WTC11 (cell line): ENCODE measurements around the gene R3HDM1. TPM values are rescaled to one million over a fixed set of nuclear protein-coding genes. Genes with fewer than 3 reads are reported as not detected.
"Not testable (repeated sequence)": the region's sequence is repeated elsewhere in the genome, so short reads cannot be mapped to it uniquely, and the experiment has no call there.

Experiments used
- ATAC-seq: fragments of 200-7000 bp; cut with Tn5 transposase; 2 replicates; pipeline ENCODE4 v1.10.0; 2021; ENCODE audit warnings: mild to moderate bottlenecking, moderate library complexity
- CTCF ChIA-PET: fragments of 300-600 bp; sonication (Branson Sonifier 250); formaldehyde crosslinking; loops from one replicate; lab custom pipeline; 2021; ENCODE audit warnings: antibody characterized with exemption; lab: Charles Lee
- POLR2A ChIA-PET: fragments of 350-600 bp; sonication (Branson Sonifier 250); formaldehyde crosslinking; loops from one replicate; lab custom pipeline; 2021; ENCODE audit warnings: antibody characterized with exemption; lab: Charles Lee
- DNase-seq: peaks from one replicate; pipeline ENCODE4 v3.0.0; 2021; ENCODE audit warnings: low spot score
- H3K27ac Mint-ChIP-seq: 2 replicates; pipeline ENCODE4 v1.8.0; 2021; ENCODE audit warnings: mixed read lengths
- H3K27me3 Mint-ChIP-seq: 2 replicates; pipeline ENCODE4 v1.8.0; 2021; ENCODE audit warnings: low read depth, mild to moderate bottlenecking, moderate library complexity, mixed read lengths
- H3K36me3 Mint-ChIP-seq: 2 replicates; pipeline ENCODE4 v1.8.0; 2021; ENCODE audit warnings: mixed read lengths
- H3K4me1 Mint-ChIP-seq: 2 replicates; pipeline ENCODE4 v1.8.0; 2022; ENCODE audit warnings: mixed read lengths
- H3K4me3 Mint-ChIP-seq: 2 replicates; pipeline ENCODE4 v1.8.0; 2021; ENCODE audit warnings: mild to moderate bottlenecking, moderate library complexity, mixed read lengths
- H3K9me3 Mint-ChIP-seq: 2 replicates; pipeline ENCODE4 v1.8.0; 2021; ENCODE audit warnings: mixed read lengths
- ATF1 ChIP-seq: sonication (generic); formaldehyde crosslinking; IDR thresholded peaks from 2 replicates; pipeline ENCODE4 v1.8.1; 2023; ENCODE audit warnings: mild to moderate bottlenecking, moderate library complexity, missing genetic modification reagents
- ATF2 ChIP-seq: sonication (generic); formaldehyde crosslinking; IDR thresholded peaks from 2 replicates; pipeline ENCODE4 v1.8.1; 2022; ENCODE audit warnings: low read depth, missing genetic modification reagents, borderline replicate concordance
- CBFB ChIP-seq: sonication (generic); formaldehyde crosslinking; IDR thresholded peaks from 2 replicates; pipeline ENCODE4 v1.8.1; 2022; ENCODE audit warnings: mild to moderate bottlenecking, low read depth, missing genetic modification reagents
- CREM ChIP-seq: sonication (generic); formaldehyde crosslinking; IDR thresholded peaks from 2 replicates; pipeline ENCODE4 v1.8.1; 2022; ENCODE audit warnings: mild to moderate bottlenecking, missing genetic modification reagents, moderate library complexity
- CTCF ChIP-seq: fragments of 200-600 bp; IDR thresholded peaks from 2 replicates; pipeline ENCODE4 v1.8.0; 2022; ENCODE audit warnings: antibody characterized with exemption
- E2F1 ChIP-seq: sonication (generic); formaldehyde crosslinking; IDR thresholded peaks from 2 replicates; pipeline ENCODE4 v1.8.0; 2022; ENCODE audit warnings: mild to moderate bottlenecking, missing genetic modification reagents
- EMX1 ChIP-seq: fragments of 250-450 bp; sonication (Bioruptor Pico); IDR thresholded peaks from 2 replicates; pipeline ENCODE4 v1.8.0; 2021; ENCODE audit warnings: mild to moderate bottlenecking
- GABPB1 ChIP-seq: sonication (generic); formaldehyde crosslinking; IDR thresholded peaks from 2 replicates; pipeline ENCODE4 v1.8.1; 2023; ENCODE audit warnings: mild to moderate bottlenecking, missing genetic modification reagents
- HMGA2 ChIP-seq: fragments of 250-450 bp; sonication (Bioruptor Pico); IDR thresholded peaks from 2 replicates; pipeline ENCODE4 v1.4.0; 2021; ENCODE audit warnings: mild to moderate bottlenecking, moderate library complexity
- JAZF1 ChIP-seq: fragments of 250-450 bp; sonication (Bioruptor Pico); IDR thresholded peaks from 2 replicates; pipeline ENCODE4 v1.9.0; 2021; ENCODE audit warnings: moderate library complexity, mild to moderate bottlenecking, inconsistent platforms
- KAT7 ChIP-seq: sonication (generic); formaldehyde crosslinking; IDR thresholded peaks from 2 replicates; pipeline ENCODE4 v1.8.1; 2023; ENCODE audit warnings: missing genetic modification reagents, mild to moderate bottlenecking, borderline replicate concordance
- NR1H2 ChIP-seq: sonication (generic); formaldehyde crosslinking; IDR thresholded peaks from 2 replicates; pipeline ENCODE4 v1.9.0; 2021; ENCODE audit warnings: mild to moderate bottlenecking, moderate library complexity, missing genetic modification reagents
- OVOL2 ChIP-seq: fragments of 250-450 bp; sonication (Bioruptor Pico); IDR thresholded peaks from 2 replicates; pipeline ENCODE4 v1.9.0; 2021; ENCODE audit warnings: mild to moderate bottlenecking, borderline replicate concordance
- PREB ChIP-seq: sonication (generic); formaldehyde crosslinking; IDR thresholded peaks from 2 replicates; pipeline ENCODE4 v1.8.1; 2022; ENCODE audit warnings: mild to moderate bottlenecking, missing genetic modification reagents, moderate library complexity, borderline replicate concordance
- PRRX2 ChIP-seq: fragments of 250-450 bp; sonication (Bioruptor Pico); IDR thresholded peaks from 2 replicates; pipeline ENCODE4 v1.8.0; 2021; ENCODE audit warnings: mild to moderate bottlenecking
- STAT6 ChIP-seq: sonication (generic); formaldehyde crosslinking; conservative IDR thresholded peaks from 2 replicates; pipeline ENCODE4 v1.8.1; 2023; ENCODE audit warnings: mild to moderate bottlenecking, low read depth, missing genetic modification reagents, moderate library complexity
- USF2 ChIP-seq: sonication (generic); formaldehyde crosslinking; IDR thresholded peaks from 2 replicates; pipeline ENCODE4 v1.8.1; 2023; ENCODE audit warnings: mild to moderate bottlenecking, missing genetic modification reagents, moderate library complexity
- ZNF232 ChIP-seq: sonication (generic); formaldehyde crosslinking; IDR thresholded peaks from 2 replicates; pipeline ENCODE4 v1.8.0; 2022; ENCODE audit warnings: mild to moderate bottlenecking, missing genetic modification reagents
- ZNF263 ChIP-seq: sonication (generic); formaldehyde crosslinking; IDR thresholded peaks from 2 replicates; pipeline ENCODE4 v1.8.1; 2022; ENCODE audit warnings: low read depth, mild to moderate bottlenecking, moderate library complexity, missing genetic modification reagents
- ZNF671 ChIP-seq: fragments of 250-450 bp; sonication (Bioruptor Pico); IDR thresholded peaks from 2 replicates; pipeline ENCODE4 v1.8.0; 2021; ENCODE audit warnings: mild to moderate bottlenecking
- total RNA-seq: library from RNA; stranded (reverse); gene quantifications from 3 replicates; pipeline ENCODE4 v1.2.3, GENCODE V29; 2021

R3HDM1 gene
- total RNA-seq, 1 experiment from 2014 or later, result 58.4 TPM

GRCh38 chr2:135651717-135652116 lies 120.4 kb downstream of the R3HDM1 start (continued):
- TF ChIP-seq CREM (CRISPR knock-in tag) (no peak), USF2 (CRISPR knock-in tag) (no peak), CTCF (no peak), NR1H2 (CRISPR knock-in tag) (no peak), OVOL2 (CRISPR knock-in tag) (no peak), EMX1 (CRISPR knock-in tag) (no peak), PREB (CRISPR knock-in tag) (no peak)
- TF ChIP-seq, all 79 proteins: peak for 0

- not testable (repeated sequence) for H3K27me3 Mint-ChIP-seq
- peaks cover 55% of the 10 kb centered on the region for H3K36me3 Mint-ChIP-seq
These were observed 123.0 kb downstream of the R3HDM1 start for GRCh38 chr2:135654239-135654638.

GRCh38 chr2:135657806-135658582 lies 126.7 kb downstream of the R3HDM1 start:
- no peak for ATAC-seq
- no peak overlapping the region for H3K27ac Mint-ChIP-seq
- no peak overlapping the region for H3K4me3 Mint-ChIP-seq
- H3K27me3 Mint-ChIP-seq, result no peaks in the 10 kb centered on the region
- H3K9me3 Mint-ChIP-seq, result peaks cover 6% of the 10 kb centered on the region; the same call in 1 of the 2 replicates
- ChIA-PET CTCF (interaction anchor here (0.6 kb wide), 1 partner anchor 68 kb away, joined by 3 read pairs; no protein-coding TSS in a partner anchor), POLR2A (no interaction called here)
- H3K4me1 Mint-ChIP-seq, result no peaks in the 10 kb centered on the region
- TF ChIP-seq JAZF1 (CRISPR knock-in tag) (no peak), ZNF671 (CRISPR knock-in tag) (no peak), STAT6 (CRISPR knock-in tag) (no peak)
- DNase-seq, result no peak
- H3K36me3 Mint-ChIP-seq, result peaks cover 55% of the 10 kb centered on the region

More at GRCh38 chr2:135654239-135654638, 123.0 kb downstream of the R3HDM1 start:
- H3K9me3 Mint-ChIP-seq, CTCF ChIA-PET, ATAC-seq, DNase-seq, H3K4me3 Mint-ChIP-seq, POLR2A ChIA-PET, H3K4me1 Mint-ChIP-seq, H3K27ac Mint-ChIP-seq: not testable (repeated sequence)

- H3K4me3 Mint-ChIP-seq, result no peak overlapping the region
- H3K36me3 Mint-ChIP-seq, result peaks cover 36% of the 10 kb centered on the region
- H3K4me1 Mint-ChIP-seq, result peaks cover 10% of the 10 kb centered on the region
- no peak for TF ChIP-seq HMGA2
- TF ChIP-seq KAT7 (CRISPR knock-in tag), result no peak
- no peak for TF ChIP-seq PRRX2 (CRISPR knock-in tag)
- TF ChIP-seq ATF1 (CRISPR knock-in tag), result no peak
- TF ChIP-seq ZNF263 (CRISPR knock-in tag), result no peak
- no peak for TF ChIP-seq GABPB1
- TF ChIP-seq ZNF232 (CRISPR knock-in tag), result no peak
- TF ChIP-seq E2F1, result no peak
- TF ChIP-seq ATF2 (CRISPR knock-in tag), result no peak
- no peak for TF ChIP-seq CBFB (CRISPR knock-in tag)
- no peak overlapping the region for H3K27ac Mint-ChIP-seq
- H3K27me3 Mint-ChIP-seq, result no peaks in the 10 kb centered on the region
- ChIA-PET POLR2A (no interaction called here), CTCF (no interaction called here)
- DNase-seq (no peak), ATAC-seq (no peak)
- no peaks in the 10 kb centered on the region for H3K9me3 Mint-ChIP-seq
These were observed 130.8 kb downstream of the R3HDM1 start for GRCh38 chr2:135662088-135662487.
